Endothelial cell of umbilical vein (primary cell): Measurements from ENCODE around the gene KCNMB2. TPM values are rescaled to one million over a fixed set of nuclear protein-coding genes. Genes with fewer than 3 reads are reported as not detected.

Experiments
- BruUV-seq: library from RNA; stranded (reverse); fragments of 400-500 nt; replicated peaks from 2 replicates; lab custom pipeline; 2021; lab: Mats Ljungman, UMichigan
- CTCF ChIA-PET: fragments of 300-600, 350-600 bp; sonication (Branson Sonifier 250); formaldehyde crosslinking; loops from one replicate; lab custom pipeline; 2021; ENCODE audit warnings: antibody characterized with exemption, inconsistent platforms; lab: Charles Lee
- POLR2A ChIA-PET: fragments of 300-600, 350-600 bp; sonication (Branson Sonifier 250); formaldehyde crosslinking; loops from one replicate; lab custom pipeline; 2021; ENCODE audit warnings: antibody characterized with exemption, inconsistent platforms; lab: Charles Lee
- DNase-seq: peaks from one replicate; pipeline ENCODE4 v3.0.0-alpha.2; 2011; ENCODE audit warnings: low read depth, low spot score
- FAIRE-seq: peaks from 2 replicates; lab custom pipeline; 2011; peaks lifted over from hg19 to GRCh38; lab: Jason Lieb, UNC
- H2AFZ ChIP-seq: 2 replicates; pipeline ENCODE4 v1.6.0; 2012; ENCODE audit warnings: low read depth, low read length, control low read depth, inconsistent platforms
- H3K27ac ChIP-seq: 2 replicates; pipeline ENCODE4 v1.5.1; 2011; ENCODE audit warnings: low read depth, mild to moderate bottlenecking, control low read depth, low read length, moderate library complexity; ENCODE audit not compliant: insufficient read depth
- H3K27me3 ChIP-seq, 2 experiments: 2 replicates each; pipeline versions ENCODE4 v1.6.0 to v1.6.1; 2011; ENCODE audit warnings: low read length in 2 of 2, mixed read lengths in 1 of 2; ENCODE audit not compliant: control insufficient read depth in 2 of 2, insufficient read depth in 2 of 2
- H3K36me3 ChIP-seq, 2 experiments: 2 replicates in 1 of 2; 3 replicates in 1 of 2; pipeline ENCODE4 v1.5.1; 2011; ENCODE audit warnings: low read length in 2 of 2, mild to moderate bottlenecking in 1 of 2, moderate library complexity in 1 of 2; ENCODE audit not compliant: control insufficient read depth in 2 of 2, insufficient read depth in 2 of 2; ENCODE audit errors: extremely low read depth in 1 of 2
- H3K4me1 ChIP-seq: 3 replicates; pipeline ENCODE4 v1.5.1; 2011; ENCODE audit warnings: mild to moderate bottlenecking, low read length; ENCODE audit not compliant: control insufficient read depth, insufficient read depth; ENCODE audit errors: extremely low read depth
- H3K4me2 ChIP-seq: 2 replicates; pipeline ENCODE4 v1.6.1; 2011; ENCODE audit warnings: low read length, control low read depth, mixed read lengths; ENCODE audit not compliant: insufficient read depth
- H3K4me3 ChIP-seq, 3 experiments: fragments of 200-600 bp in 1 of 3; sonication (generic), shearing (Covaris generic) in 1 of 3; replicated peaks in 1 of 3; 2 replicates each; pipeline ENCODE4 v1.5.1; 2011 to 2016; ENCODE audit warnings: control low read depth in 3 of 3, low read length in 3 of 3, mild to moderate bottlenecking in 2 of 3, inconsistent platforms in 1 of 3, low read depth in 1 of 3, moderate library complexity in 1 of 3; ENCODE audit not compliant: insufficient read depth in 1 of 3
- H3K79me2 ChIP-seq: 2 replicates; pipeline ENCODE4 v1.6.0; 2012; ENCODE audit warnings: low read length, inconsistent platforms; ENCODE audit not compliant: control insufficient read depth, insufficient read depth
- H3K9ac ChIP-seq: replicated peaks from 2 replicates; pipeline ENCODE3; 2011; ENCODE audit warnings: low read length, control low read depth; ENCODE audit not compliant: insufficient read depth; ENCODE audit errors: extremely low read depth
- H3K9me1 ChIP-seq: replicated peaks from 3 replicates; pipeline ENCODE4 v1.6.0; 2011; ENCODE audit warnings: mild to moderate bottlenecking, low read length; ENCODE audit not compliant: control insufficient read depth, insufficient read depth; ENCODE audit errors: extremely low read depth
- H3K9me3 ChIP-seq: replicated peaks from 2 replicates; pipeline ENCODE4 v1.5.1; 2012; ENCODE audit warnings: low read length, inconsistent platforms; ENCODE audit not compliant: control insufficient read depth, insufficient read depth
- H4K20me1 ChIP-seq: replicated peaks from 2 replicates; pipeline ENCODE3; 2011; ENCODE audit warnings: mild to moderate bottlenecking, low read length; ENCODE audit not compliant: control insufficient read depth, insufficient read depth; ENCODE audit errors: extremely low read depth
- CTCF ChIP-seq, 2 donors: IDR thresholded peaks; 1 replicate in 1 of 2; 2 replicates in 1 of 2; pipeline ENCODE4 v1.5.1; 2011; ENCODE audit warnings: low read length in 2 of 2, mild to moderate bottlenecking in 2 of 2, moderate library complexity in 2 of 2, control low read depth in 1 of 2, inconsistent platforms in 1 of 2, low read depth in 1 of 2; ENCODE audit not compliant: insufficient read depth in 1 of 2; ENCODE audit errors: extremely low read depth in 1 of 2
- EZH2 ChIP-seq: IDR thresholded peaks from 2 replicates; pipeline ENCODE4 v1.6.1; 2012; ENCODE audit warnings: borderline replicate concordance, low read depth, mild to moderate bottlenecking, moderate library complexity, low read length, inconsistent platforms; ENCODE audit not compliant: severe bottlenecking
- FOS ChIP-seq: IDR thresholded peaks from 2 replicates; pipeline ENCODE4 v1.6.1; 2011; ENCODE audit warnings: mild to moderate bottlenecking, low read length, moderate library complexity, borderline replicate concordance; ENCODE audit not compliant: insufficient read depth
- GATA2 ChIP-seq: IDR thresholded peaks from 2 replicates; pipeline ENCODE4 v1.7.0; 2011; ENCODE audit warnings: low read depth, mild to moderate bottlenecking, moderate library complexity, mixed read lengths, low read length; ENCODE audit not compliant: insufficient read length, insufficient read depth
- JUN ChIP-seq: IDR thresholded peaks from 2 replicates; pipeline ENCODE4 v1.6.1; 2011; ENCODE audit warnings: borderline replicate concordance, low read depth; ENCODE audit not compliant: insufficient read length, insufficient read depth
- MAX ChIP-seq: IDR thresholded peaks from 2 replicates; pipeline ENCODE4 v1.6.1; 2011; ENCODE audit not compliant: insufficient read depth, insufficient read length
- MYC ChIP-seq: IDR thresholded peaks from one replicate; pipeline ENCODE4 v1.6.1; 2011; ENCODE audit warnings: mild to moderate bottlenecking, low read depth, low read length
- POLR2A ChIP-seq: IDR thresholded peaks from 2 replicates; pipeline ENCODE4 v1.6.1; 2012; ENCODE audit warnings: low read depth, mild to moderate bottlenecking, control low read depth, low read length
- POLR2AphosphoS5 ChIP-seq: IDR thresholded peaks from 2 replicates; pipeline ENCODE4 v1.6.1; 2012; ENCODE audit warnings: low read depth, mild to moderate bottlenecking, control low read depth, low read length, moderate library complexity; ENCODE audit not compliant: insufficient read depth
- dilution Hi-C: fragments of 300-500 bp; cut with MboI; formaldehyde crosslinking; loops from one replicate; pipeline ENCODE4 v1.15.0; 2019; ENCODE audit warnings: low sequenced_read_pairs; ENCODE audit not compliant: extremely low pct_ligation_motif_present
- intact Hi-C: fragments of 100-400 bp; cut with micrococcal nuclease; formaldehyde crosslinking; loops from one replicate; pipeline ENCODE4 v1.10.0; 2022
- polyA plus RNA-seq, 4 experiments: library from polyadenylated mRNA; depleted of rRNA in 3 of 4; stranded (reverse) in 3 of 4; unstranded in 1 of 4; fragments of >200 nt; gene quantifications; 2 replicates each; pipeline versions ENCODE4 v1.2.1 to v1.2.3, GENCODE V29; 2011 to 2012; ENCODE audit warnings: missing spikeins in 1 of 4
- total RNA-seq: library from RNA; stranded (reverse); gene quantifications from 2 replicates; pipeline ENCODE4 v1.2.3, GENCODE V29; 2021

KCNMB2 gene
- total and polyA plus RNA-seq, 2 donors (not counting 3 experiments of a cell fraction or from before 2014, with no cell fraction given) = not detected

- Histone ChIP-seq H3K4me1 (no peaks in the 10 kb centered on the region), H3K27ac (no peak overlapping the region), H3K9ac (no peak overlapping the region), H3K9me1 (no peaks in the 10 kb centered on the region), H4K20me1 (no peaks in the 10 kb centered on the region), H3K27me3 (no peaks in the 10 kb centered on the region), H3K9me3 (no peaks in the 10 kb centered on the region), H3K4me3 (no peak overlapping the region), H3K36me3 (no peaks in the 10 kb centered on the region), H3K4me2 (no peak overlapping the region), H2AFZ (no peak overlapping the region), H3K79me2 (no peaks in the 10 kb centered on the region)
- no peak for FAIRE-seq
- POLR2A ChIA-PET = no interaction called here
- dilution Hi-C loops (no loop called here), intact Hi-C loops (no loop called here)
- CTCF ChIA-PET = interaction anchor here (0.8 to 1.1 kb wide), 2 partner anchors 29 to 75 kb away, joined by 3 to 4 read pairs; no protein-coding TSS in a partner anchor
- BruUV-seq = no TSS peak
- DNase-seq = no peak
- TF ChIP-seq CTCF (IDR thresholded peaks at IDR 0.05; ENCODE audit: extremely low read depth in 1 of 2, insufficient read depth in 1 of 2, low read depth in 1 of 2, low read length in 2 of 2) (no peak), JUN (no peak), MAX (no peak), POLR2AphosphoS5 (no peak), MYC (no peak), POLR2A (no peak), GATA2 (no peak), EZH2 (no peak), FOS (no peak)
Measured at GRCh38 chr3:178624276-178624675, 88.0 kb downstream of the KCNMB2 start.
